GM21423 (cell line): ENCODE data around the gene UBXN11.

Source experiments
- ATAC-seq: cut with Tn5 transposase; IDR thresholded peaks from one replicate; pipeline ENCODE4 v1.9.1; 2021; ENCODE audit warnings: mild to moderate bottlenecking, moderate library complexity; ENCODE audit not compliant: unreplicated experiment

UBXN11 gene, protein sequence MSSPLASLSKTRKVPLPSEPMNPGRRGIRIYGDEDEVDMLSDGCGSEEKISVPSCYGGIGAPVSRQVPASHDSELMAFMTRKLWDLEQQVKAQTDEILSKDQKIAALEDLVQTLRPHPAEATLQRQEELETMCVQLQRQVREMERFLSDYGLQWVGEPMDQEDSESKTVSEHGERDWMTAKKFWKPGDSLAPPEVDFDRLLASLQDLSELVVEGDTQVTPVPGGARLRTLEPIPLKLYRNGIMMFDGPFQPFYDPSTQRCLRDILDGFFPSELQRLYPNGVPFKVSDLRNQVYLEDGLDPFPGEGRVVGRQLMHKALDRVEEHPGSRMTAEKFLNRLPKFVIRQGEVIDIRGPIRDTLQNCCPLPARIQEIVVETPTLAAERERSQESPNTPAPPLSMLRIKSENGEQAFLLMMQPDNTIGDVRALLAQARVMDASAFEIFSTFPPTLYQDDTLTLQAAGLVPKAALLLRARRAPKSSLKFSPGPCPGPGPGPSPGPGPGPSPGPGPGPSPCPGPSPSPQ

DNA sequence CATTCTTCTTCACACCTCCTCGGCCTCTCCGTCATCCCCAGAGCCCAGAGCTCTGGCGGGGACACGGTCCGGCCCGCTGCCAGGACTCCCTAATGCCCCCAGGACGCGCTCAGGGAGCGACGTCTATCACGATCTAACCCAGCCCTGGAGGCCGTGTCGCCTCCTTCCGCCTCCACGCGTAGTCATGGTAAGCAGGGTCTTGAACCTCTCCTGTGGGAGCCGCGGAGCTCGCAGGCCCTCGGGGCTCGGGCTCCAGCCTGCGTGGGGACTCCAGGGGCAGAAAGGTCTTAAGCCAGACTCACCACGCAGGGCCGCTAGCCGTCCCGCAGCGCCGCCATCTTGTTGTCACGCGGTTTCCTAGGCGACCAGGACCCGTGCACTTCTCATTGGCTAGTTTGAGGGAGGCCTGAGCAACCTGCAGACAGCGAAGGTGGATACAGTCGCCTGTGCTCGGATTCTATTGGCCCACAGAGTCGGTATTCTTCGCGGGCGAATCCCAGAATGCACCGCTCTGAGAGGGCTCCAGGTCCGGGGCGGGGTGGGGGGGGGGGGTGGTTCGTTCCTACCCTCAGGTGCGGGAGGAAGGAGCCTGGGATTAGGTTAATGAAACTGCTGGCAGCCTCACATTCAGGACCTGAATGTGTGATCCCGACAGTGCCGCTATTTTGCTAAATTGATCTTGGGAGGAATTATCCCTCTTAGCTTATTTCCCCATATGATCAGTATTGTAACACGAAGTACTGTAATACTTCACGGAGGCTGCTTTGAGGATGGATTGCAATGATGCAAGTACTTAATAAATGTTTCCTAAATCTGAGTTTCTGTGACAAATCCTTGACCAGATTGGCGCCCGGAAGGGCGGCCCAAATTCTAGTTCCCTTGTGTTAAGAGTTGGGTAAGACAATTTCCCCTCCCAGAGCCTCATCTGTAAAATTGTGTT lies at the start of gene UBXN11:
Gene UBXN11 (minus strand): TSS at position 347 of the 940 bp plus-strand sequence. CDS start 3,753 bp downstream, outside the sequence.
- peak; percentile 96 for ATAC-seq

DNA sequence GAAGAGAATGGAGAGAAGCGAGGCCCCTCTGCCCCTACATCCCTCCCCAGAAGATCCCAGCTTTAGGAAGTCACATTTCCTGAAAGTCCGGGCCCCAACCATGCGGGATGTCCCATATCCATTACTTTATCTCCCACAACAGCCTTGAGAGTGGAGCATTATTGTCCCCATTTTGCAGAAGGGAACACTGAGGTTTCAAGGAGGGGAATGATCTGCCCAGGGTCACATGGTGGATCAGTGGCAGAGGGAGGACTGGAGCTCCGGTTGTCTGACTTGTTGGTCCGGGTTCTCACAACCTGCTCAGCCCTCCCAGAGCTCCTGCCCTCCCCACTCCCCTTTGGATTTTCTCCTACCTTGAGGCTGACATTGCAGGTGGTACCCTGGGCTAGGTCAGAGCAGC lies 49.7 kb upstream of the UBXN11 start:
- no peak for ATAC-seq

DNA sequence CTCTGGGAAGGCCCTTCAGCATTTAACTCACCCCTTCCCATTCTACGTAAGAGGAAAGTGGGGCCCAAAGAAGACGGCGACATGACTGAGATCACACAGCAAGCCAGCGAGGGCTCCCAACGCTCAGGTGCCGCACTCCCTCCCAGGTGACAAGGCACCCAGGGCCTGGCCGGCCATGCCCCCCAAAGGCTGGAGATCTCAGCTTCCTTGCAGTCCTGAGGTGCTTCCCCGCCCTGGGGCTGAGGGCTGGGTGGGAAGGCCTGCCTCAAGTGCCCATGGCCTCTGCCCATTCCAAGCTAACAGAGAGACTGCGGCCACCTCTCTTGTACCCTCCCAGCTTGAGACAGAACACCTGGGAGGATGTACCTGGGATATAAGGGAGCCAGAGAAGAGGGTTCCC lies 48.5 kb upstream of the UBXN11 start:
- ATAC-seq: no peak

DNA sequence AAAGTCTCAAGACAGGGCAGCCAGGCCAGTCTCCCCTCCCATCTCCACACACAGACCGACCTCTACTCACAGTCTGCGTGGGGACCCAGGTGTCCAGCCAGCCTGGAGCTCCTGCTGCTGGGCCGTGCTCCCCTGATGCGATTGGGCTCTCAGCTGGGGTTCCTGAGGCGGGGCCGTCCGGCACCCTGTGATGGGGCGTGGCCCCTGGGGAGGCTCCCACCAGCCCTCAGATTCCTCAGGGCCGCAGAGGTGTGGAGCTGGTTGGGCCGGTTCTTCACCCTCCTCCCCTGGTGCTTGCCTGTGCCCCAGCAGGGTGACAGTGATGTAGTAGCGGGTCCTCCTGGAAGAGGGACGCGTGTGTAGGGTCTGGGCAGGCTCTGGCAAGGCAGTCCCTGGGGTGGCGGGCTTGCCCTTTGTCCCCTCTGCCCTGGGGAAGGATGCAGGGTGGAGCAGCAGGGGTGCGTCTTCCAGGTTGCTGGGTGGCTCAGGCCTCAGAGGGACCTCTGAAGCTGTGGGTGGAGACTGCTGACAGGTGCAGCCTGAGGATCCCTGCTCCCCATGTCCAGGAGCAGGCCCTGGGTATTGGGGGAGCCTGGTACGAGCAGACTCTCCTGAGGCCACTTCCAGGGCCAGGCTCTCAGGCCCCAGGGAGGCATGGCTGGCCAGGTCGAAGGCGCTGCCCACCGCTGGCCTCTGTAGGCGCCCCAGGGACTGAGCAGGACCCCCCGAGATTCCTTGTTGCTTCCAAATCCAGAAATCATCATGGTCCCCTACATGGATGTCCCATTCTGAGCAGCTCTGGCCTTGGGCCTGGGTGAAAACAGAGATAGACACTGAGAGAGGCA lies 47.8 kb upstream of the UBXN11 start, which contains the start of gene CRYBG2:
Gene CRYBG2 (minus strand): TSS at position 155 of the 845 bp plus-strand sequence. CDS start 7,473 bp downstream, outside the sequence.
- no peak for ATAC-seq

DNA sequence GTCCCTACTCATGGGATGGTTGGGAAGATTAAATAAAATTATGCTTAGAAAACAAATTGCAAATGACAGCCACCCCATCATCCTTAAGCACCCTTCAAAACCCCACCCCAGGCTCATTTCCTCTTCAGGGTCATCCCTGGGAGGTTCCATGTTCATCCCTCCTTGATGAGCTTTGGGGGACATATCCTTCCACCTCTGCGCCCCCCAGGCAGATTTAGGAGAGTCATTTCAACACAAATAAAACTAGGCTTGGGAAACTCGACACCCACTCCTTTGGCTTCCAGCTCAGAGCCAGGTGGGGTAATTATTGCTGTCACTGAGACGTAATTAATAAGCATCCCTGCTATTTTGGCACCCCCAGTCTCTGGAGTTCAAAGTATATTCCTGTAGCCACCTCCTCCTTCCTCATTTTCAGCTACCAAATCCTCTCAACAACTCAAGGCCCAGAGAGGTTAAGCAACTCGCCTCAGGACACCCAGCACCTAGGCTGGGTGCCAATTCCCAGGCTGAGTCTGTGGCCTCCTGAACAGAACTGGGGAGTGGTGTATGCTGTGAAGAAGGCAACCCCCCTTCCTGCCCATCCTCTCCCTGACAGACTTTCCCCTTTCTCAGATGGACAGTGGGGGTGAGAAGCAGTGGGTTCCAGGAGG lies 46.9 kb upstream of the UBXN11 start:
- ATAC-seq: no peak

DNA sequence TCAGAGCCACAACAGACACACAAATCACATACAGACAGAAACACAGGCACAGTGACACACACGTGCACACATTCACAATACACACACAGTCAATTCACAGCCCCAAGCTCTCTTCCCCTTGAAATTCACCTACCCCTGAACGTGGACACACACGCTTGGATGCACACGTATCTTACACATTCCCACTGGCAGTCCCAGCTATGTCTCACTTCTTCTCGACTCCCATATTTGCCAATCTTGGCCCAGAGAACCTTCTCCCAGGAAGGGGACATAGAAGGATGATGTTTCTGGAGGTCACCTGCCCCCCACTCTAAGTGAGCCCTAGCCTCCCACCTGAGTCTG lies 45.9 kb upstream of the UBXN11 start:
- no peak for ATAC-seq

DNA sequence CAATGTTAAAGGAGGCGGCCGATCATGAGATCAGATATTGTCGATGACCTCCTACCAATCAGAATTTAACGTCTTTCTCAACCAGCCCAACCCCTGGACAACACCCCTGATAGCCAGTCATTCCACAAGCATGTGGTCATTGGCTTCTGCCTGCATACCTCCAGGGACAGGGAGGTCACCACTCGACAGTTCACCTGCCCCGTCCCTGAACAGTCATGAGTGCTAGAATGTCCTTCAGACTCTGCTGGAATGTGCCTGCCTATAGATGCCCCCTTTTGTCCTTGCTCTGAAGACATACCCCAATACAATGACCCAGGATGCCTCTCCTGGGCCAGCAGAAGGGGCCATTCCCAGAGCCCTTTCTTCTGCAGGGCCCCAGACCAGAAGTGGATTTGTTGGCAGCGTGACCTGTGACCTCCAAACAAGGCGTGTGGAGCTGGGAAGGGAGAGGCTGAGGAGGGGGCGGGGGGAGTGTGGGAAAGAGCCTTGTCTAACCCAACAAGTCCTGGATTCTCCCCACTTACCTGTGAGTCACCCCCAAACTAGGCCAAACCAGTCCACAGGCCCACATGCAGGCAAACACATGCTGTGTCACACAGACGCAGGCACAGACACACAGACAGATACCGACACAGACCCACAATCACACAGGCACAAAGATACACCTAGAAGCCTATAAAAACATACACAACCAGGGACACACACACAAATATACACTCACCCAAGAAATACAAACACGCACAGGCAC lies 45.3 kb upstream of the UBXN11 start:
- ATAC-seq: no peak

GRCh38 chr1:26350701-26351589 lies 44.5 kb upstream of the UBXN11 start:
- no peak for ATAC-seq

DNA sequence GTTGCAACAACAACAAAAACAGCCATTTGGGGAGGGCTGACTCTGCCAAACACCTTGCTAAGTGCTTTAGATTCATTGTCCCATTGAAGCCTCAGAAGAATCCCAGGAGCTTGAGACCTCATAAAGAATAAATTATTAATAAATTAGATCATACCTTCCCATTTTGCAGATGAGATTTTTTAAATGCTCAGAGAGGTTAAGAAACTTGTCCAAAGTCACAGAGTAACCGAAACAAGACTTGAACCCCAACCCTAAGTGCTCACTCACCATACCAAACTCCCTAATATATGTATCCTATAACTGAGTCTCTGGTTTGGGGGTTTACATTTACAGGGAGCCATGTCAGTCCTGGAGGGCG lies 43.9 kb upstream of the UBXN11 start:
- ATAC-seq: no peak

- no peak for ATAC-seq
These were observed 43.4 kb upstream of the UBXN11 start for GRCh38 chr1:26349877-26350244.

- no peak for ATAC-seq
These were observed 42.9 kb upstream of the UBXN11 start for GRCh38 chr1:26349188-26349876.

- no peak for ATAC-seq
These were observed 40.0 kb upstream of the UBXN11 start for GRCh38 chr1:26346274-26347033.

GRCh38 chr1:26345718-26346117 lies 39.3 kb upstream of the UBXN11 start:
- ATAC-seq: no peak

DNA sequence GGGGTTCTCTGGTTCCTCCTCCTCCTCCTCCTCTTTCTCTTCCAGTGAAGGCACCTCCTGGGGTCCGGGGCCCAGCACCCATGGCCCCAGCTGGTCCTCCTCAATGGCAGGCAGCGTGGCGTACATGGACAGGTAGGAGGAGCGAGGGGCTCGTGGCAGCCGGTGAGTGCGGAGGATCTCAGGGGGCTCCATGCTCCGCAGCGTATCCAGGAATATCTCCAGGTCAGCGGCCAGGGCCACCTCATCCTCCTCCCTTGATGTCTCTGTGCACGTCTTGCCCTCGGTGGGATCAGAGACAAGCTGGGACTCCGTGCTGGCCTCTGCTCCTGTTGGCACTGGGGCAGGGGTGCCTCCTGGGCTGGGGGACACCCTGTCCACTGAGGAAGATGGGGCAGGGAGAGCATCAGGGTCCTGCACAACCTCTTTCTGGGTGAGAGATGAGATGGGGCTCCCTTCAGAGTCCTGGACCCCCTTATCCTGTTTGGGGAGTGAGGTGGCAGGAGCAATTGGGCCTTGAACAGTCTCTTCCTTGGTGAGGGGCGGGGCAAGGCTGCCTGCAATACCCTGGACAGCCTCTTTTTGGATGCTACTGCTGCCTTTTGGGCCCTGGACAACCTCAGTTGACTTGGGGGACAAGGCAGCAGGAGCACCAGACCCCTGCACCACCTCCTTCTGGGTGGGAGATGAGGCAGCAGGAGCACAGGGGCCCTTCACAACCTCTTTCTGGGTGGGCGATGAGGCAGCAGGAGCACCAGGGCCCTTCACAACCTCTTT lies 37.9 kb upstream of the UBXN11 start:
- no peak for ATAC-seq

DNA sequence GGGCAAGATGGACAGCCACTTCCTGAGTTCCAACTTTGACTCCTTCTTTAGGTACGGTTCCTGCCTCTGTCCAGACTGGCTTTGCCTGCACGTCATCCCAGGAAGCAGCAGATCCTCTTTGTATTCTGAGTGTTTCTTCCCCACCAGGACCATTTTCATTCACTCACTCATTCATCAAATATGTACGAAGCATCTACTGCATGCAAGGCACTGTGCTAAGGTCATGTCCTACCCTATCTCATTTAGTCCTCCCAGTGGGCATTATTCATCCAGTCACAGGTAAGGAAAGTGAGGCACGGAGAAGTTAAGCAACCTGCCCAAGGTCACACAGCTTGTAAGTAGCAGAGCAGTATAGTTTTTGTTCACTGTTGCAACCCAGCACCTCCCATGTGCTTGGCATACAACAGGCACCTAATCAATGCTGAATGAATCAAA lies 33.6 kb upstream of the UBXN11 start:
- no peak for ATAC-seq

- no peak for ATAC-seq
These were observed 32.2 kb upstream of the UBXN11 start for GRCh38 chr1:26338670-26339069.
